NCI-H2227 treated with DMSO at 0.1 percent for 48 hours (cell line): Measurements from ENCODE around the gene ULK1.
"Not testable (repeated sequence)": the region's sequence is repeated elsewhere in the genome, so short reads cannot be mapped to it uniquely, and the experiment has no call there.

ENCODE experiments used
- DNase-seq: peaks from one replicate; lab custom pipeline; 2025; lab: John Stamatoyannopoulos, UW

The ULK1 gene

GRCh38 chr12:131943389-131943788 is 49.0 kb downstream of the ULK1 start:
- no peak for DNase-seq

DNA sequence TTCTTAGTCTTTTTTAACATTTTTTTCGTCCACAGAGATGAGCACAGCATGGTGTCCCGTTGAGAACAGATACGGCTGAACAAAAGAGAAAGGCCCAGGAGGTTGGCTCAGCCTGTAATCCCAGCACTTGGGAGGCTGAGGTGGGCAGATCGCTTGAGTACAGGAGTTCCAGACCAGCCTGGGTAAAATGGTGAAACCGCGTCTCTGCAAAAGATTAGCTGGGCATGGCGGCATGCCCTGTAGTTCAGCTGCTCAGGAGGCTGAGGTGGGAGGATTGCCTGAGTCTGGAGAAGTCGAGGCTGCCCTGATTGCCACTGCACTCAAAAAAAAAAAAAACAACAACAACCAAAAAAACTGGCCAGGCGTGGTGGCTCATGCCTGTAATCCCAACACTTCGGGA is 49.5 kb downstream of the ULK1 start:
- no peak for DNase-seq

- no peak for DNase-seq
Measured at GRCh38 chr12:131944601-131945251, 50.3 kb downstream of the ULK1 start.

- DNase-seq, result no peak
Measured at GRCh38 chr12:131946757-131947156, 52.3 kb downstream of the ULK1 start.

DNA sequence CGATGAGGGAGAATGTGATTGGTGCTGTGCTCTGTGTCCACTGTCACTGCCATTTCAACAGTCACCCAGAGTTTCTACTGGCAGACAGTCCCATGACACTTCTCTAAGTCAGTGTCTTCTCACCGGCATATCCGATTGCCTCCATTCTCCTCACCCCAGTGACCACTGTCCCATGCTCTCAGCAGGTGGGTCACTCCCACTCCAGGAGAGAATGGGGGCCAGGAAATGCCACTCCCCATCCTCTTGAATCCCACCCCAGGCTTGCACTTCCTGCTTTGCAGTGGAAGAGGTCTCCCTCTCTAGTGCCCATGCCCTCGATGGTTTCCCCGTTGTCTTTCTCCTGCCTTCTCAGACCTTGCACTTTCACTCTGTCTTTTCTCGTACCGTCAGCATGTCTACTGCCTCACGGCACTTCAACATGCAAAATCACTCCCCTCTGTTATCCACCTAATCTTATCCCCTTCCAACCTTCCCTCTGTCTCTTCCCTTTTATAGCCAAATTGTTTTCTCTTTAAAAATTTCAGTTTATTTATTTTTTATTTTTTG is 53.1 kb downstream of the ULK1 start:
- no peak for DNase-seq

- DNase-seq, result no peak
Measured at GRCh38 chr12:131948166-131948712, 53.8 kb downstream of the ULK1 start.

- DNase-seq, result not testable (repeated sequence)
Measured at GRCh38 chr12:131948713-131949430, 54.5 kb downstream of the ULK1 start.

DNA sequence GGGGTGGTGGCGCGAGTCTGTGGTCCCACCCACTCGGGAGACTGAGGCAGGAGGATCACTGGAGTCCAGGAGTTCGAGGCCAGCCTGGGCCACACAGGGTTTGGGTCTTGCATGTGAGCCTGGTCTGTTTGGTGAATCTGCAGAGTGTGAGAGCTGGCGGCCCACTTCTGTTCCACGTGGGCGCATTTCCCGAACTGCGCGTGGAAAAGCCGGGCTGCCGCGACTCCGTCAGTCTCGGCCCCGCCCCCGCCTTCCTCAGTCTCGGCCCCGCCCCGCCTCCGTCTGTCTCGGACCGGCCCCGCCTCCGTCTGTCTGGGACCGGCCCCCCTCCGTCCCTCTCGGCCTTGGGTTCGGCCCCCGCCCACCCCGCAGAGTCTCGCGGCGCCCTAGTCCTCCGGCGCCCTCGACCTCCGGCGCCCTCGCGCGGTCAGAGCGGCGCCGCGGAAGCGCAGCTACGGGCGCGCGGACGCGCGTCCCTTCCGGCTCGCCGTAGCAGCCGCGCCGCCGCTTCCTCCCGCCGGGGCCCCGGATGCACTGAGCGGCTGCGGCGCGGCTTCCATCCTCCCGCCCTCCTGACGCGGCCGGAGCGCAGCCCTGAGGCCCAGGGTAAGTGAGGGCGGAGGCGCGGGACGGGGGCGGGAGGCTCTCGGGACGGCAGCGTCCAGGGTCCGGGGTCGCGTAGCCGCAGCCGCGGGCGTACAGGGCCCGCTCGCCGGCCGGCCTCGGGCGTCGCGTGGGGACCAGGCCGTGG is 55.2 kb downstream of the ULK1 start, which contains the start of gene EP400:
EP400 (plus strand) TSS at position 512 of the 751 bp plus-strand sequence. CDS start 10,678 bp downstream, outside the sequence.
- DNase-seq, result peak; percentile 79

- DNase-seq, result no peak
Measured at GRCh38 chr12:131950182-131950913, 55.9 kb downstream of the ULK1 start.

- not testable (repeated sequence) for DNase-seq
Measured at GRCh38 chr12:131953810-131954209, 59.4 kb downstream of the ULK1 start.

- DNase-seq, result not testable (repeated sequence)
Measured at GRCh38 chr12:131954460-131954859, 60.0 kb downstream of the ULK1 start.

GRCh38 chr12:131959116-131959515 is 64.7 kb downstream of the ULK1 start:
- DNase-seq, result no peak

- no peak for DNase-seq
Measured at GRCh38 chr12:131959641-131960589, 65.5 kb downstream of the ULK1 start.

- not testable (repeated sequence) for DNase-seq
Measured at GRCh38 chr12:131960590-131961325, 66.3 kb downstream of the ULK1 start.

- DNase-seq, result not testable (repeated sequence)
Measured at GRCh38 chr12:131961328-131961727, 66.9 kb downstream of the ULK1 start.

DNA sequence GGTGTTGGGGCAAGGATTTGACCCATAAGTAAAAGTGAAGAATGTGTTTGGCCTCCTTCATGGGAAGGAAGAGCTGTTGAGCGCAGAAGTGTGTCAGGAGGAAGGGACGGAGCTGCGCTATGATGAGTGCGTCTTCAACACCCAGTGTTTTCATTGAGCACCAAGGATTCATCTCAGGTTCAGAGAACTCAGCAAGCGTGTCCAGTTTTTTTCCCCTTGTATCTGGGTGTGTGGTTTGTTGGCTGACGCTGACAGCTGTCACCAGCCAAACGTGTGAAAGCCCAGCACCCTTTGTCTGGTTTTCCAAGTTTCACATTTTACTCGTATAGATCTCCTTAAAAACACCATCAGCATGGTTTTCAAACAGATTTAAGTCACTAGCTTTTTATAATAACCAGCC is 67.6 kb downstream of the ULK1 start:
- DNase-seq, result no peak

DNA sequence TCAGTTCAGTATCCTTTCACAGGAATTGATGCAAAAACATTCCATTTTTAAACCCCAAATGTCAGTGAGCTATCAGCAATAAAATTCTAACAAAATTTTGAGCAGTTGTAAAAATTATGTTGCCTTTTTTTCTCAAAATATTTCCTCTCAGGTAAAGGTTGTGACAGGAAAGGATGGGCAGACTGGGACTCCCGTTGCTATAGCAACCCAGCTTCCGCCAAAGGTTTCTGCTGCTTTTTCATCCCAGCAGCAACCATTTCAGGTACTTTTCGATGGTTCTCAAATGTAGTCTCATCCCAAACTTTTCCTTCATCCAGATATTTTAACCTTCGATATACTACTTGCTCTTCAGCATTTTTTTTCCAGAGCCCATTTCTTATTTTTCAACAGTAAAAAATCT is 69.0 kb downstream of the ULK1 start:
- DNase-seq, result no peak

GRCh38 chr12:131965073-131965472 is 70.7 kb downstream of the ULK1 start:
- no peak for DNase-seq

DNA sequence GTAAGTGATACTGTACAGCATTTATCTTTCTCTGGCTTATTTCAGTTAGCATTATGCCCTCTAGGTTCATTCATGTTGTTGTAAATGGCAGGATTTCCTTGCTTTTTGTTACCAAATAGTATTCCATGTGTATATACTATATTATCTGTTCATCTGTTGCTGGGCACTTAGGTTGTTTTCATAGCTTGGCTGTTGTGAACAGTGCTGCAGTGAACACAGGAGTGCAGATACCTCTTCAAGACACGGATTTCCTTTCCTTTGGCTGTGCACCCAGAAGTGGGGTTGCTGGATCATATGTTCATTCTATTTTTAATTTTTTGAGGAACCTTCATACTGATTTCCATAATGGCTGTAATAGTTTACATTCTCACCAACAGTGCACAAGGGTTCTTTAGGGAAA is 76.8 kb downstream of the ULK1 start:
- DNase-seq, result no peak
